Nephron (organoid): ENCODE measurements around the gene CCIN.
A peak's percentile ranks its signal among the peaks of the same experiment; 100 is the strongest.

Experiments
- H3K27ac Mint-ChIP-seq, 3 experiments: 2 replicates each; pipeline ENCODE4 v1.8.0; 2020; ENCODE audit warnings: mixed read lengths in 3 of 3, mild to moderate bottlenecking in 2 of 3, moderate library complexity in 1 of 3
- H3K27me3 Mint-ChIP-seq: 2 replicates; pipeline ENCODE4 v1.8.0; 2021; ENCODE audit warnings: low read depth, mild to moderate bottlenecking, moderate library complexity, mixed read lengths
- H3K36me3 Mint-ChIP-seq: 2 replicates; pipeline ENCODE4 v1.8.0; 2020; ENCODE audit warnings: low read depth, mixed read lengths
- H3K4me1 Mint-ChIP-seq: 2 replicates; pipeline ENCODE4 v1.8.0; 2020; ENCODE audit warnings: mixed read lengths
- H3K4me3 Mint-ChIP-seq, 3 experiments: 2 replicates each; pipeline ENCODE4 v1.8.0; 2020; ENCODE audit warnings: mild to moderate bottlenecking in 3 of 3, mixed read lengths in 3 of 3, moderate library complexity in 2 of 3
- H3K9me3 Mint-ChIP-seq: 2 replicates; pipeline ENCODE4 v1.8.0; 2020; ENCODE audit warnings: mixed read lengths
- TF ChIP-seq, protein P1 (sequence below), 3 experiments: fragments of 200-600 bp; sonication (generic); IDR thresholded peaks; one replicate each; pipeline ENCODE4 v1.5.0; 2021; ENCODE audit warnings: antibody characterized with exemption in 3 of 3; ENCODE audit not compliant: unreplicated experiment in 3 of 3

CCIN gene

DNA sequence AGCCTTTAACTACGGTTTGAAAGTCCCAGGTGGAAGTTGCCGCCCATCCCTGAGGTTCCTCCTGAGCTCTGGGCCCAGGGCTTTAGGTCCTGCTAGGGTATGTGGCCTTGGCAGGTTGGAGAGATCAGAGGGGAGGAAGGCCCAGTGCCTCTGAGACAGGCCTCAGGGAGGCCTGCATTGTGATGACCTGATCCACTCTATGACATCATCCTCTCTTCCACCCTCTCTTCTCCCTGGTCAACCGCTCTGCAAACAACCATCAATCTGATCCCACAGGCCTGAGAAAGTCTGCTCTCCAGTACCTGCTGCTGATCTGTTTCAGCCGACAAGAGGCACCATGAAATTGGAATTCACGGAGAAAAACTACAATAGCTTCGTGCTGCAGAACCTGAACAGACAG, at the start of gene CCIN:
Gene CCIN (plus strand): TSS at position 223 of the 400 bp plus-strand sequence. CDS start 115 bp downstream, at position 338.
- Mint-ChIP-seq H3K4me1 (peaks cover 24% of the 10 kb centered on the region), H3K9me3 (no peaks in the 10 kb centered on the region), H3K27ac (peak within 1 kb of the TSS in 1 of 3 experiments; percentile 60), H3K27me3 (no peaks in the 10 kb centered on the region), H3K4me3 (no peak within 1 kb of the TSS), H3K36me3 (no peaks in the 10 kb centered on the region)
- TF ChIP-seq, protein P1, sequence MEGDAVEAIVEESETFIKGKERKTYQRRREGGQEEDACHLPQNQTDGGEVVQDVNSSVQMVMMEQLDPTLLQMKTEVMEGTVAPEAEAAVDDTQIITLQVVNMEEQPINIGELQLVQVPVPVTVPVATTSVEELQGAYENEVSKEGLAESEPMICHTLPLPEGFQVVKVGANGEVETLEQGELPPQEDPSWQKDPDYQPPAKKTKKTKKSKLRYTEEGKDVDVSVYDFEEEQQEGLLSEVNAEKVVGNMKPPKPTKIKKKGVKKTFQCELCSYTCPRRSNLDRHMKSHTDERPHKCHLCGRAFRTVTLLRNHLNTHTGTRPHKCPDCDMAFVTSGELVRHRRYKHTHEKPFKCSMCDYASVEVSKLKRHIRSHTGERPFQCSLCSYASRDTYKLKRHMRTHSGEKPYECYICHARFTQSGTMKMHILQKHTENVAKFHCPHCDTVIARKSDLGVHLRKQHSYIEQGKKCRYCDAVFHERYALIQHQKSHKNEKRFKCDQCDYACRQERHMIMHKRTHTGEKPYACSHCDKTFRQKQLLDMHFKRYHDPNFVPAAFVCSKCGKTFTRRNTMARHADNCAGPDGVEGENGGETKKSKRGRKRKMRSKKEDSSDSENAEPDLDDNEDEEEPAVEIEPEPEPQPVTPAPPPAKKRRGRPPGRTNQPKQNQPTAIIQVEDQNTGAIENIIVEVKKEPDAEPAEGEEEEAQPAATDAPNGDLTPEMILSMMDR (IDR thresholded peaks at IDR 0.05; ENCODE audit: unreplicated experiment in 3 of 3): no peak

DNA sequence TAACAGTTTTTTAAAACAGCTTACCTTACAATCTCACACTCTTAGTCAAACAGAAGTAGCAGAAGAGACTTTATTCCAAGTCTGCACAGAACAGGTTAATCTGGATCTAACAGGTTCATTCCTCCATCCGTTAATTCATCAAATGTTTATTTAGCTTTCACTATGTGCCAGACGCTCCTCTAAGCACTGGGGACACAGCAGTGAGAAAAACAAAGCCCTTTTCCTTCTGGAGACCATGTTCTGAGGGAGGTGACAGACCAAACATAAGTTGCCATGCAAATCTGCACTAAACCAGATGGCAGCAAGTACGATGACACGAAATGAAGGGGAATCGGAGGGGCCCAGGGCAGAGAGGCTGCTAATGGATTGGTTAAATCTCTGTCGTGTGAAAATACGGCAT, 49.7 kb upstream of the CCIN start:
- no peak overlapping the region for H3K4me3 Mint-ChIP-seq
- no peaks in the 10 kb centered on the region for H3K4me1 Mint-ChIP-seq
- no peaks in the 10 kb centered on the region for H3K27me3 Mint-ChIP-seq
- peaks cover 30% of the 10 kb centered on the region for H3K36me3 Mint-ChIP-seq
- H3K27ac Mint-ChIP-seq: no peak overlapping the region
- TF ChIP-seq, protein P1 (IDR thresholded peaks at IDR 0.05; ENCODE audit: unreplicated experiment in 3 of 3): no peak
- no peaks in the 10 kb centered on the region for H3K9me3 Mint-ChIP-seq

DNA sequence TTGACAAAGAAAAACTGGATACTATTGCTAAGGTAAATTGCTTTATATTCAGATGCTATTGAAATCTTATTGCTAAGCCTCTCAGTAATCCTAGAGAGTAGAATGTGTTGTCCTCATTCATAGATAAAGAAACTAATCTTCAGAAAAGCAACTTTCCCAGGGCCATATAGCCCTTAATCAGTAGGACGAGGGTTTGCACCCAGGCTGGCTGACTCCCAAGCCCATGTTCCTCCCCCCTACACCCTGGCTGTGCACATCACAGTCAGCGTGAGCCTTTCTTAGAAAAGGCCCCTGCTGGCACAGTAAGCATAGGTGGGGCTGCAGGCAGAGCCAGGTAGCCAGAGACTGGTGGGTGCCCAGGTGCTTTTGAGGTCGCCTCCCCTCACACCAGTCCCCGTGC, 48.5 kb upstream of the CCIN start:
- H3K4me1 Mint-ChIP-seq: no peaks in the 10 kb centered on the region
- H3K9me3 Mint-ChIP-seq: no peaks in the 10 kb centered on the region
- H3K27me3 Mint-ChIP-seq: no peaks in the 10 kb centered on the region
- H3K4me3 Mint-ChIP-seq: no peak overlapping the region
- peaks cover 30% of the 10 kb centered on the region for H3K36me3 Mint-ChIP-seq
- TF ChIP-seq, protein P1 (IDR thresholded peaks at IDR 0.05; ENCODE audit: unreplicated experiment in 3 of 3): no peak
- no peak overlapping the region for H3K27ac Mint-ChIP-seq

DNA sequence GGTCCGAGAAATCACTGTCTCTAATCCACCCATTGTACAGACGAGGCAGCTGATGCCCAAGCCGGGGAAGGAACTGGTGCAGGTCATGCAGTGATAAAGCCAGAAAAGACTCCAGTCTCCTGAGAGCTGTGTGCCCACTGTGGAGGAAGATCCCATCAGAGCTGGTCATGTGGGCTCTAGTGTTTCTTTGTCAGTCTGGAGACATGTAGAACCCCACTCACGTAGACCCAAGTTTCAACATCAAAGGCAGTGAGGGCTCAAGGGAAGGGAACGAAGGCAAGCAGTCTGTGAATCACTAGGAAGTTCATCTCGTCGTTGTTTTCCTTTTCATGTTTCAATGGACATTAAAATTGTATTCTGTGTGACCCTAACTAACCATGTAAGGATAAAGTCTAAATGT, 47.2 kb upstream of the CCIN start:
- no peak overlapping the region for H3K4me3 Mint-ChIP-seq
- H3K36me3 Mint-ChIP-seq: peaks cover 30% of the 10 kb centered on the region
- H3K27ac Mint-ChIP-seq: no peak overlapping the region
- no peaks in the 10 kb centered on the region for H3K4me1 Mint-ChIP-seq
- H3K27me3 Mint-ChIP-seq: no peaks in the 10 kb centered on the region
- H3K9me3 Mint-ChIP-seq: no peaks in the 10 kb centered on the region
- TF ChIP-seq, protein P1 (IDR thresholded peaks at IDR 0.05; ENCODE audit: unreplicated experiment in 3 of 3): no peak

DNA sequence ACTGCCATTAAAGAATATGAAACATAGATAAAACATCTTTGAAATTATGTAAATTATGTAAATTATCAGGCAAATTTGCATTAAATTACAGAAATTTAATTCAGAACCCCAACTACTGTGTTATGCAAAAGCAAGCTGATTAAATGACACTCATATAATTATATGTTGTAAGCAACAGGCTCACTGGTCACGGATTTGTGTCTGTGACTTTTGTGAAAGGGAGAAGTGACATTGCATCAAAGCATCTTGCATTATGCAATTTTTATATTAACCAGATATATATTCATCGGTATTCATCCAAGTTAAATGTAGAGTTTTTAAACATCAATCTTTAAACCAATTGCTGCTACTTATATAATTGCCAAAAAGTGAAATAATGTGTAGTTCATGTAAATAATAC, 45.7 kb upstream of the CCIN start:
- TF ChIP-seq, protein P1 (IDR thresholded peaks at IDR 0.05; ENCODE audit: unreplicated experiment in 3 of 3): no peak
- Mint-ChIP-seq H3K9me3 (no peaks in the 10 kb centered on the region), H3K27me3 (no peaks in the 10 kb centered on the region), H3K27ac (no peak overlapping the region), H3K36me3 (peaks cover 21% of the 10 kb centered on the region), H3K4me3 (no peak overlapping the region), H3K4me1 (no peaks in the 10 kb centered on the region)

DNA sequence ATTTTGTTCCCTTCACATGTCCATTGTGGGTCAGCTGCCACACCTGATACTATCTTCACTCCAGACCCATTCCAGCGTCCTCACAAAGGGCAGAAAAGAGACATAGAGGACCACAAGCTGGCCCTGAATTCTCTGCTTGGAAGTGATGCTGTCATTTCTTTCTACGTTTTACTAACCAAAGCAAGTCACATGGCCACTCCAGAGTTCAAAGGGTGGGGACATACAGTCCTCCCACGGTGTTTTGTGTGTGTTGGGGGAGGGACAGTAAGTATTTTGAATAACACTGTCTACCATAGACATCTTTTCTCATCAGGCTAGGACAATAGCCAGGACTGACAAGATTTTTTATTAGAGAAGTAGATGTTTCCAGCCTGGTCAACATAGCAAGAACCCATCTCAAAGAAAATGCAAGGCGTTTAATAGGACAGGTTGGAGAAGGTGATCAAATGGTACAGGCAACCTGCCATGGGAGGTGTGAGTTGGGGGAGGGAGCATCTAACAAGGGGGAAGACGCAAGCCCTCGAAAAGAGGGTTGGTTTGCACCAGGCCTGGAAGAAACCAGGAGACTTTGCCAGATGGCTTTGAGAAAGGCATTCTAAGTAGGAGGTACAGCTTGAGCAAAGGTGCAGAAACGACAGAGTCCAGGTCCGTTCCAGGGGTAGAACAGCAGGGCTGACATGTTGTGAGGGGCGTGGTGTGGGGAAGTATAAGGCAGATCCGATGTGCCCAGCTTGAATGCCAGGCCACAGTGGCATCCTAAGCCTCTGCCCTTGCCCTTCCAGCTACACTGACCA, 43.9 kb upstream of the CCIN start:
- Mint-ChIP-seq H3K27me3 (no peaks in the 10 kb centered on the region), H3K9me3 (no peaks in the 10 kb centered on the region), H3K4me1 (no peaks in the 10 kb centered on the region), H3K4me3 (no peak overlapping the region), H3K36me3 (peaks cover 14% of the 10 kb centered on the region), H3K27ac (no peak overlapping the region)
- TF ChIP-seq, protein P1 (IDR thresholded peaks at IDR 0.05; ENCODE audit: unreplicated experiment in 3 of 3): no peak
